Activated naive CD4-positive, alpha-beta T cell treated with anti-CD3 and anti-CD28 coated beads, Interleukin-2, amount 50 U/mL, for 16 hours (primary cell): ENCODE measurements around the gene SLC38A2.
A peak's percentile ranks its signal among the peaks of the same experiment; 100 is the strongest.

Source experiments
- DNase-seq: peaks from one replicate; pipeline ENCODE4 v3.0.0-alpha.2; 2020

The SLC38A2 gene

DNA sequence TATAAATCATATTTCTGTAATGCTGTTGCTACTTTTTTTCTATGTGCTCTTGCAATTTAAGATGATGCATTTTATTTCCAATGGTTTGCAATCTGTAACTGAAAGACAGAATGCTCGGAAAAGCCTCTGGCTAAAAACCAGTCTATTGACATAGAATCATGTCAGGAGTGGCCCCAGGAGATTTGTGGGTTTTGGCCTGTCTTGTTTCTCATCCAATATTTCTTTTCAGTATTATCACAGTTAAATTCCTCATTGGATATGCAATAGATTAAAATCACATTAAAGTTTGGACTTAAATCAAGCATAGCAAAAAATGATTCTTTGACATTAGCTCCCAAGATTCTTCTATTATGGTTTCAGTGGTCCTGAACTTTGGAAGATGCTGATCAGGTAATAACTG lies 19.1 kb upstream of the SLC38A2 start:
- DNase-seq, result no peak

DNA sequence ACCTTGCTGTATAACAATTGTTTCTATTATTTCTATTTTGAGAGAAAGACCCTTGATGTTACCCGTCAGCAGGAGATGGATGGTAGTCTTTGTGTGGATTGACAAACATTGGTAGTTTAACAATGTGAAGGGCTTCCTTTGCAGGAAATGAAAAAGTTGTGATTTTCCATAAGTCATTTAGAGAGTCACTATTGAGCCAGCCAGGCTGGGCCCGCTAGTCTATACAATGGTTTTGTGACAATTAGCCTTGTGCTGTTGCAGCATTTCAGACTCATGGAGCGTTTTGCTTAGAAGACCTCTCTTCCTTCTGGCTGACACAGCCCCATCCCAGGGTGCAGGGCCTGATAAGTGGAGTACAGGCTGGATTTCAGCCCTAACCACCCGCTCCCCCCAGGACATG lies 18.3 kb upstream of the SLC38A2 start:
- no peak for DNase-seq

DNA sequence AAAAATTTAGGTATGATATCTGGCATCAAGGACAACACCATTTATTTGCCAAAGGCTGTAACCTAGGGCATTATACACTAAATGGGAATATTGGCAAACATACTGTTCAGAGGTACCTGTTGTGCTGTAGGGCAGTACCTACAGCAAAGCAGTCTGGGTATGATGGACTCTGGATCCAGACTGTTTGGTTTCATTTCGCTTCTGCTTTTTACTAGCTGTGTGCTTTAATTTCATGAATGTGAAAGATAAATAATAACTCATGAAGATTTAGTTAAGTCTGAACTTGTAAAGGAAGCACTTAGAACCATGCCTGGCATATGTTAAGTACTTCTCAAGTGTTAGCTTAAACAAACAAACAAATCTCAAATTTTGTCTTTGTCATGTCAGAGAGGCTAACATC lies 17.7 kb upstream of the SLC38A2 start:
- DNase-seq, result no peak

DNA sequence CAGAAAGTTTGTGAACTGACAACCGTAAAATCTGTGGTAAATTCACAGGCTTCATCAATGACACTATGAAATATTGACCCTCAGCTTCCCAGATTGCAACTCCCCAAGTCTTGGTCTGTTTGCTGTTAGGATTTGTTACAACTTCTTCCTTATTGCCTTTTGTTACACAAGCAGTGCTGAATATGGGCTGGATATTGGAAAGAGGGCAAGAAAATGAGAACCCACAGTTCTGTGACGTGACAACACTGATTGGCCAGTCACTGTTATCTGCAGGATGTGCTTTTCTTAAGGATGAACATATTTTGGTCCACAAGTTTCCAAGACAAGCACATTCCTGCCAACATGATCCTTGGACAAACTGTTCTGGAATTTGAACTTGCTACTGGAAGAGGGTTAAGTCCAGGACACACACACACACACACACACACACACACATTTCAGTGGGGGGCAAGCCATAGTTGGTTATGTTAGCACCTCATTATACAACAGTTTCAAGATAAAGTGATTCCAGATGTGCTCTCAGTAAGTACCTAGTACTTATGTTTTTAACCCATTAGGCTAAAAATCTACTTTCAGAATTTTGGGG lies 16.6 kb upstream of the SLC38A2 start:
- DNase-seq, result no peak

DNA sequence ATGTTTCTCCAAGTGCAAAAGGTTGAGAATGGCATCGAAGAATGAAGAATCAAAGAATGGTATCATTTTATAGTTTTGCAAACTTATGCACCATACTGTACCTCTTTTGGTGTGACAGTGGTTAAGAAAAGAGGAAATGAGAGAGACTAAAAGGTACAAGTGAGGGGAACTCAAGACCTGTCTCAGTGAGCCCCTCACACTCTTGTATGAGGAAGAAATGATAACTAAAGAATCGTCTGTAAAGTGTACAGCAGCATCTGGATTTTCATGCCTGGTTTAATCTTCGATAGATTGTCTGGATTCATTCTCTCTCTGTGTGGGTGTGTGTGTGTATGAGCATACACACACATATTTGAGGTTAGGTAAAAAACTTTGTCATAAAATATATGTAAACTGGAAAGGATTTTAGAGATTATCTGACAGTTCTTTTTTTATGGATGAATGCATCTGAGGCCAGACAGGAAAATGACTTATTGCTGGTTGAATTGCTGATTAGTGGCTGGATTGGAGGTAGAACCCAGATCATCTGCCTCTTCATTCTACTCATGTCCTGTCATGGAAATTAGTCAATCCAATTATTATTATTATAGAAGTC lies 16.0 kb upstream of the SLC38A2 start:
- no peak for DNase-seq

DNA sequence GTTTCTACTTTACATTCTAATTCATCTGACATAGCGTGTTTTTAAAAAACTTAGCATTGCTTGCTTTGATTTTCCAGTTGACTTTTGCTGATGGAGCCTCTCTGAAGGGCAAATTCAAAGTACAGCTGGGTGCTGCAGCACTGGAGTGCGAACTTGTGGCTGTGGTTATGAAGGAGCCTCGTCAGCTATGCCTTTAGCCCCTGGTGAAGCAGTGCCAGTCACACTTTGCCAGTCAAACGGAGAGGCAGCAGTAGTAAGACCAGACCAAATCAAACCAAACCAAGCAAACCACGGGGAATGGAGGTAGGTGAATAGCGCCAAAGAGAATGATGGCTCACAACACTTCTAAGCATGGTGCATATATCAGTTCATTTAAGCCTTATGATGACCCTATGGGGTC lies 15.1 kb upstream of the SLC38A2 start:
- no peak for DNase-seq

DNA sequence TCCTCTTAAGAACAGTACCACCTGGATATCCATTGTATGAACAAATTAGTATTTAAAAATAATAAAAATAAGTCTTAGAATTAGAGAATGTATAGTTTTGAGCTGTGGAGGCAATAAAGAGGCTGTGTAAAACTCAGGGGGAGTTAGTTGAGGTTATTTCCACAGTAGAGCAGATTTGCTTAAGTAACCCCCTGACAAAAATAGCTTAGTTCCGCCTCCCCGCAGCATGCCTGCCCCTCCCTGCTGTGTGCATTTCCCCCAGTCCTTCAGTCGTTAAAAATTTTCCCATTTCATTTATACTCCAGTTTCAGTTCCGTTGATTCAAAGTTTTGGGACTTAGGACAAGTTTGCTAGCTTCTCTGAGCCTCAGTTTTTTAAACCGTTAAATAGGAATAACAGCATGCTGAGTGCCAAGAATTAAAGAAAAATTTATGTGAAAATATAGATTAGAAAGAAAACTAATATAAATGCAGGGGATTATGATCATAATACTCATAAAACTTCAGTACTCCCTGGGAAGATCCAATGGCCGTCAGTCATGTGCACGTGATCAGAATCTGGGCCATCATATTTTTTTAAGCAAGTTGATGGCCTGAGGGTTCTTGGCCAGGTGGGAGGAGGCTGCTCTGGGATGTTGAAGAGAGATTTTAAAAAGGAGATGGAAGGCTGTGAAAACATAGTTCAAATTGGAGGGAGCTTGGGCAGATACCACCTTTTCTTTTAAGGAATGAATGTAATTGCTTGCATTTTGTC lies 14.5 kb upstream of the SLC38A2 start:
- DNase-seq, result no peak

DNA sequence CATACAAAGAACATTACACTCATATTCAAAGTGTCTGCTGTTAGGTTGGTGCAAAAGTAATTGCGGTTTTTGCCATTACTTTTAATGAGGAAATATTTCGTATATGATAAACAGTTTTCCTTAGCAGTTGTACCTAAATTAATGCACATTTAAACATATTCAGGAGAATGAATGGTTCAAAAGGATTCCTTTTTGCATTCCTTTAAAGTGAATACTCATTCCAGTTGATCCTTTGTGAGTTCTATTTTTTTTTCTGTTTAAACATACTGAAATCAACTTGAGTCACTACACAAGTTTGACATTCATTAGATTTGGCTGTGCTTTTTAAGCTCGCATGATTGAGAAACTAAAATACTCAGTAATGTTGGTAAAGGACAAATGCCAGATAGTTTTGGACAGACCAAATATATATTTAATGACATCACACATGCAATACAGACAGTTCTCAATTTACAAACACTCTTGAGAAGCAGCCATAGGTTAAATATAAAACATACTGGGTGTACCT lies 13.8 kb upstream of the SLC38A2 start:
- DNase-seq, result no peak

DNA sequence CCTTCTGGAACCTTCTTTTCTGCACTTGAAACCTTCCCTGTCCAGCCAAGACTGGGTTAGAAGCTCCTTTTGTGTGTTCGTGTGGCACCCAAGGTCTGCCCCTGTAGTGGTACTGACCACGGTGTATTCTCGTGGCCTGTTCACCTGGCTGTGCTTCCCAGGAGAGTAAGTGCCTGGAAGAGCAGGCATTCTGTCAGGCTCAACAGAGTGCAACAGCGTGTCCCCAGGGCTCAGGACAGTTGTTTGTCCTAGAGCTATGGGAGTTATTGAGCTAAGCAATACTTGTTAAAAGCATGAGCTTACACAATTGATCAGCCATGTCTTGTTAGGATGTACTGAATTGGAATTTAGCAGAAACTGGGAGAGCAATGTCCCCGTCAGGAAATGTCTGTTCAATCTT lies 12.9 kb upstream of the SLC38A2 start:
- DNase-seq, result no peak

DNA sequence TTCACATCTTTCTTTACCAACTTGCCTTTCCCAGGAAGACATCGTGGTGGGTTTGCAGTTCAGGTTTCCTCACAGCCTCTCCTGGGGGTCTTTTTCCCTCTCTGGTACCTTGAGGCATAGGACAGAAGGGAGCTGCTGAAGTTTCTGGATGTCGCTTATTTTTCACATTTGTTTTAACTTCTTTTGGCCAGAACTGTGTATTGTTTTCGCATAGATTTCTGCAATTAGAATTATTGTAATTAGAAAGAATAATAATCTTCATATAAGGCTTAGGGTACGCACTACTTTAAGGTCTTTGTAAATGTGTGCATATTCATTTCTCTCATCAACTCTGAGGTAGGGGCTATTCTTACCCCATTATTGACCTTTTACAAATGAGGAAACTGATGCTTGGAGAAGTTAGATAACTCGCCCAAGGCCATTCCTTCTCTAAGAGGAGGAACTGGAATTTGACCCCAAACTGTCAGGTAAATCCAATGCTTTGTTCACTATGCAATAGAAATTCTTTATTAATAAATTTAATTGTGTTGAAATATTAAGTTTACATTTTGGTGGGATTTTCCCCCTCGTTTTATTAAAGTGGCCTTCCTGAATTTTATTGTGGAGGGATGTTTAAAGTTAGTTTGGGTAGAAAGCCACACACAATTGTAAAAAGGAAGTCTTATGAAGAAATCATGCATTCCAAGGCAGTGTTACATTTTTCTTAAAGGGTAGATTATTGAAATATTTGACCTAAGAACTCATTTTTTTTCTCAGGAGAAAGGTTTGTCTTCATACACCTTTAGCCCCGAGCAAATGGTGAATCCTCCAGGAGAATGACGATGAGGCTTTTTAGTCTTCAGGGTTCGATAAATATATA lies 12.1 kb upstream of the SLC38A2 start:
- DNase-seq, result no peak

DNA sequence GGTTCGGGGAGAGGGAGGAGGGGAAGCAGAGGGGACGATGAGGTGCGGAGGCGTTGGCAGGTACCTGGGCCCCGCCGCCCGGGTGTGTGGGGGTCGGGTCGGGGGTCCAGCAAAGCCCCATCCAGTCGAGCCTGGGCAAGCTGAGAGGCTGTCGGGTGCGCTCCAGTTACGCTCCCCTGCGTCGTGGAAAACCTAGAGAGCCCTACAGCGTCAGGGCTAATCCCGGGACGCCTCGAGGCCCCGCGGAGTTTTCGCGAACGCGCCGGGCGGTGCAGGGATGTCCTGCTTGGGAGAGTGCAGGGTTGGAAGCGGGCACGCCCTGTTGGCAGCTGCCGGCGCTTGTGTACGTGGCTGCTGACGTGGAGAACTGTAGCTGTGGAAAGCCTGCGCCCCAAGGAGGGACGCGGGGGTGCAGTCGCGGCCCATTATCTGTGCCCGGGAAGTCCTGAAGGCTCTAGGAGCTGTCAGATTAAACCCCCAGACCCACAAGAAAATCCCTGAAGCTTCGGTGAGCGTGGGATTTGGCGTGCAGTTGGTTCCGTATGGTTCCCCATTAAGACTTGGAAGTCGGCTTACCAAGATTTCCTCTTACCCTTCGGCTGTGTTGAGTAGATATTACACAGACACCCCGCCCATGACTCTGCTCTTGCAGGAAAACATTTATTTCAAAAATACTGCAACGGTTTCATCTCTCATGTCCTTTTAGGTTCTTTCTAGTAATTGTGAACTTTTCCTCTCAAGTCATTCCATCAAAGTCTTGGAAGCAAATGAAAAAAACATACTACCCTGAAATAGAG lies 11.3 kb upstream of the SLC38A2 start:
- peak; percentile 76 for DNase-seq

DNA sequence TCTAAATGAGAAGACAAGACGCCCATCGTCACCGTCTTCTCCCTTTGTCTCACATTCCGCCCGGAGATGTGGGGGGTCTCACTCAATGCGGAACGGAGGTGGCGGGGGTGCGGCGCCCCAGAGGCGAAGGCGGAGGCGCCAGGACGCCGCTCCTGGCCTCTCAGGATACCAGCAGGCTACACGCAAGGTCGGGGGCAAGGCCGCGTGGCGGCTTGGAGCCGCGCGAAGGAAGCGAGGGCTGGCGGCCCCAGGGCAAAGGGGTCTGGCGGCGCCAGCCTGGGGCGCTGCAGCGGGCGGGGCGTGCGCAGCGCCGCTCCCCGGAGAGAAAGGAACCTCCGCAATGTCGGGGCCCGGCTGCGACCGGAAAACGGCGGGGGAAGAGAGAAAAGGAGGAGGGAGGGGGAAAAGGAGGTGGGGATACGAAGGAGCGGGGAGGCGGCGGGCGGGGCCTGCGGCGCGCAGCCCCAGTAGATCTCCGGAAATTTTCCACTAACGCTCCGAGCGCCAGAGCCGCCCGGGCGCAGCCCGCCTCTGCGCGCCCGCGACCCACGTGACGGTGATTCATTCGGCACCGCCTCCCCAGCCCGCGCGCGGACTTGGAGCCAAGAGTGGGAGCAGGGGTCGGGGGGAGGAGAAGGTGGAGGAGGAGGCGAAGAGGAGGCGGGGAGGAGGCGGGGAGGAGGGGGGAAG lies 10.5 kb upstream of the SLC38A2 start:
- peak; percentile 94 for DNase-seq

DNA sequence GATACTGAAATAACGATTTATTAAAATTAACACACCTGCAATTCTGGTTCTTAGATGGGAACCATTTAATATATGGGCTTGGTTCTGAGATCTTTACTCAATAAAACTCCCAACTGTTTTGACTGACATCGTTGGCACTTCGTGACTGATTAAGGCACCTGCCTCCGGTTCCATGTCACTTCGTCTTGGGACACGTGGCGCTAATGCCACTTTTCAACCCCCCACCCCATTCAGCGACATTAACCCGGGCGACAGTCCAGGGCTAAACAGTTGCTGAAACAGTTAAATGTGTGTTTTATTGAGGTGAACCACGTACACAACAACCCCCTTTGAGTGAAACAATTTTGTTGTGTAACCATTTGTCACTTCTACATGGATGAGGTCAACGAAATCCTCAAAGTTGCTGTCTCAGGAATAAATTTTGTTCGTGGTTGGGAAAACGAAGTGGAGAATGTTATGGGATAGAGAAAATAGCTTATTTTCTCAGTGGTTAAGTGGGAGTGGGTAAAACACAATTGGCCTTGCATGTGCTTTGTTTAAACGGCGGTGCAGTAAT lies 9.9 kb upstream of the SLC38A2 start:
- no peak for DNase-seq

DNA sequence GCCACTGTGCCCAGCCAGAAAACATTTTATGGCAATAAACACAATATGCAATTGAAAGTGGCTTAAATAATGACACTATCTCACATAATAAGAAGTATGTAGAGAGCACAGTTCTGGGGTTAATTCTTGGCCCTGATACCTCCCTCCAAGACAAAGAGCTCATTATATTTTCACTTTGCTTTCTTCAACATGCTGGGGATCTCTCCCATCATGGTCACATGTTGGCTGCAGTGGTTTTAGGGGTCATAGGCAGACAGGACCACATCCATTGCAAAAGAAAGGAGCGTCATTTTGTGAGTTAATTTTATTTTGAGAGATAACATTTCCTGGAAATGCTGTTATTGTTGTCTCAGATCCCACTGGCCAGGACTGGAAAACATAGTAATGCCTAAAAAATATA lies 8.3 kb upstream of the SLC38A2 start:
- no peak for DNase-seq

DNA sequence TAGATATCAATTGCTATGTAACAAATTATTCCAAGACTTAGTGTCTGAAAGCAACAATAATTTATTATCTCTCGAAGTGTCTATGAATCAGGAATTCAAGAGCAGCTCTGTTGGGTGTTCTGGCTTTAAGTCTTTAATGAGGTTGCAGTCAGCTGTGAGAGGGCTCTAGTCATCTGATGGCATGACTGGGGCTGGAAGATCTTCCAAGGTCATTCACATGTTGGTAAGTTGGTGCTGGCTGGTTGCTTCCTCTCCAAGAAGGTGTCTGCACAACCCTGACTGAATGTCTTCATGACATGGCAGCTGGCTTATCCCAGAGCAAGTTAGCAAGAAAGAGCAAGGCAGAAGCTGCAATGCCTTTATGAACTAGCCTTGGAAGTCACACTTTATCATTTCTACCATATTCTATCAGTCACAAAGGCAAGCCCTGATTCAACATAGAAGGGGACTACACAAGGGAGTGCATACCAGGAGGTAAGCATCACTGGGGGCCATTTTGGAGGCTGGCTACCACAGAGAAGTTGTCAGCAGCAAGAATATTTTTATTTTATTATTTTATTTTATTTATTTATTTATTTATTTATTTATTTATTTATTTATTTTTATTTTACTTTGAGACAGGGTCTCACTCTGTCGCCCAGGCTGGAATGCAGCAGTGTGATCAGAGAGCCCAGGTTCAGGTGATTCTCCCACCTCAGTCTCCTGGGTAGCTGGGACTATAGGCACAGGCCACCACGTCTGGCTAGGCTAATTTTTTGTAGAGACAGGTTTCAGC lies 7.6 kb upstream of the SLC38A2 start:
- DNase-seq, result no peak

DNA sequence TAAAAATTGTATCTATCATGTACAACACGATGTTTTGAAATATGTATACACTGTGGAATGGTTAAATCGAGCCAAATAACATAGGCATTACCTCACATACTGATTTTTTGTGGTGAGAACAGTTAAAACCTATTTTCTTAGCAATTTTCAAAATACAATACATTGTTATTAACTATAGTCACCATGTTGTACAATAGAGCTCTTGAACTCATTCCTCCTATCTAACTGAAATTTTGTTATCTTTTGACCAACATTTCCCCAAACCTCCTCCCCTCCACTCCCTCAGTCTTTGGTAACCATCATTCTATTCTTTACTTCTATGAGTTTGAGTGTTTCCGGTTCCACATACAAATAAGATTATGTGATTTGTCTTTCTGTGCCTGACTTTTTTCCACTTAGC lies 6.8 kb upstream of the SLC38A2 start:
- DNase-seq, result no peak

DNA sequence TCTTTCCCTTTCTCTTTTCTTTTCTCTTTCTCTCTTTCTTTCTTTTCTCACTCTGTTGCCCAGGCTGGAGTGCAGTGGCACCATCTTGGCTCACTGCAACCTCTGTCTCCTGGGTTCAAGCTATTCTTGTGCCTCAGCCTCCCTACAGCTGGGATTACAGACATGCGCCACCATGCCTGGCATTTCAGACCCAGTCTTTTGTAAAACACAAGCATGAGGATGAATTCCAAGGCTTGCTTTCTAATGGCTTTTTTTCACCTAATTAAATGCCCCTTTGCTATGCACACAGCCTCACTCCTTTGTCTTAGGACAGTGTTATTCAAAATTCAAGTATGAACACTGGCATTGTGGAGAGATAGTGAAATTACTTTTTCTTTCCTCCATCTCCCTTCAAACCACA lies 6.0 kb upstream of the SLC38A2 start:
- no peak for DNase-seq

DNA sequence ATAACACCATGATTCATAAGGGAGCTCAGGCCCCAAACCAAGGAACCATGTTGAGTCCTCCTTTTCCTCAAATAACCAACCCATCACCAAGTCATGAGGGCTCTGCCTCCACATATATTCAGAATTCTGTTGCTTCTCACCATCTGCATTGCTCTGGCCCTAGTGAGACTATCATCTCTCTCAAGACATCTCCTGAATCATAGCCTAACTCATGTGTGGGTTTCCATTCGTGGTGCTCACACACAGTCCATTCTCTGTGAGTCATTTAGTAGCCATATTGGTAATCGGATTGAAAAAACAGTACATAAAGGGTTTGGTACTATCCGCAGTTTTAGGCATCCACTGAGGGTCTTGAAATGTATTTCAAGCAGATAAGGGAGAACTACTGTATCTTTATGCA lies 5.1 kb upstream of the SLC38A2 start:
- DNase-seq, result no peak

DNA sequence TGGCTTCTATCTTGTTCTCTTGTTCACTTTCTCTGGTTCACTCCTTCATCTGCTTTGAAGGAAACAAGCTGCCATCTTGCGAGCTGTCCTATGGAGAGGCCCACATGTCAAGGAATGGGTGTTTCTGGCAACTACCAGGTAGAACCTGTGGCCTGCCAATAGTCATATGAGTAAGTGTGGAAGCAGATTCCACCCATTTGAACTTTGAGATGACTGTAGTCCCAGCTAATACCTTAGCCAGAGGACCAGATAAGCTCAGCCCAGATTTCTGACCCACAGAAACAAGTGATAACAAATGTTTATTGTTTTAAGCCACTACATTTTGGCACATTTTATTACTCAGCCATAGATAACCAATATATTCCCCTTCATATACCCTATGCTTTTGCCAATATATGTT lies 4.0 kb upstream of the SLC38A2 start:
- no peak for DNase-seq

DNA sequence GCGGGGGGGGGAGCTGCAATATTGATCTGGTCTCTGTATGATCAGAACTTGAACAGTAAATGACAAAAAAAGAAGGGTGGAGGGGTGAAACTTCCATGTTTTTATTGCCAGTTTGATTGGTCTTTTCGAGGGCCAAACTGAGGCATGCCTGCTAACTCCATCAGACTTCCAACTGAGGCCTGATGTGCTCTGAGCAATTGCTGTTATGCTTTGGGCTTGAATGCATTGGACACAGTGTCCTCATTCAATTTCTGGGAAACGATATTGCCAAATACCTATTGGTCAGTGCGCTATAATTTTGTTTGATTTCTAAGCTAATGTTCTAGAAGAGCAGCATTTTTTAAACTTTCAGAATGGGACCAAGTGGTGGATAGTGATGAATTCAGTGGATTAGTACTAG lies 2.1 kb upstream of the SLC38A2 start:
- no peak for DNase-seq

DNA sequence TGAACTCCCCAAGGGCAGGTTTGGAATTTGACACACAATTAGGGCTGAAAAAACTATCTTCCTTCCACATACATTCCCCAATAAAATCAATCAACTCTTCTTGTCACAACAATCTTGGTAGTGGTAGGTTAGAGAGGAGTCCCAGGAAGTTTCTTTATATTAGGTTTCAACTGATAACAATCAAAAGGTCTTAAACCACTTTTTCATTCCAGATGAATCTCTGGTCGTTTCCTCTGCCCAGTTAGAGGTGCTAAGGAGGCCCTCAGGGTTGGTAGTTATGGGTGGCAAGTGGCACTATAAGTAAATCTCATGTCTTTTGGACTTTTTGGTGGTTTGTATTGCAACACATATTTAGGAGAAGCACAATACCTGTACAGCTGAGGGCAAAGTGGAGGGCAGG lies 1.7 kb upstream of the SLC38A2 start:
- no peak for DNase-seq
